Gastroesophageal sphincter (tissue), 3 donors: ENCODE results near the gene MTCP1.

Experiments used
- CTCF ChIP-seq, 4 experiments: fragments of 200-600 bp in 2 of 4; fragments of 450-650 bp in 2 of 4; sonication (generic) in 1 of 4; IDR thresholded peaks; one replicate each; pipeline ENCODE4 v1.5.1; 2017 to 2019; ENCODE audit warnings: antibody characterized with exemption in 4 of 4, mild to moderate bottlenecking in 2 of 4, moderate library complexity in 2 of 4
- POLR2A ChIP-seq, 2 donors: fragments of 450-650 bp; IDR thresholded peaks; one replicate each; pipeline ENCODE4 v1.6.1; 2017; ENCODE audit warnings: antibody characterized with exemption in 2 of 2, mild to moderate bottlenecking in 2 of 2, moderate library complexity in 1 of 2

- TF ChIP-seq CTCF (IDR thresholded peaks at IDR 0.05) = no peak
- TF ChIP-seq POLR2A (IDR thresholded peaks at IDR 0.05) = no peak
Measured at GRCh38 chrX:155031657-155032056, 39.3 kb downstream of the MTCP1 start.
